Stimulated activated CD4-positive, alpha-beta T cell treated with anti-CD3 and anti-CD28 coated beads, Interleukin-4, amount 100 ng/mL, for 1 hour (primary cell): ENCODE results near the gene ZDHHC3.
"Not testable (repeated sequence)": the region's sequence is repeated elsewhere in the genome, so short reads cannot be mapped to it uniquely, and the experiment has no call there.

Experiments
- DNase-seq: peaks from one replicate; pipeline ENCODE4 v3.0.0-alpha.2; 2020

Gene ZDHHC3

GRCh38 chr3:44993471-44994205 lies 17.7 kb upstream of the ZDHHC3 start:
- no peak for DNase-seq

DNA sequence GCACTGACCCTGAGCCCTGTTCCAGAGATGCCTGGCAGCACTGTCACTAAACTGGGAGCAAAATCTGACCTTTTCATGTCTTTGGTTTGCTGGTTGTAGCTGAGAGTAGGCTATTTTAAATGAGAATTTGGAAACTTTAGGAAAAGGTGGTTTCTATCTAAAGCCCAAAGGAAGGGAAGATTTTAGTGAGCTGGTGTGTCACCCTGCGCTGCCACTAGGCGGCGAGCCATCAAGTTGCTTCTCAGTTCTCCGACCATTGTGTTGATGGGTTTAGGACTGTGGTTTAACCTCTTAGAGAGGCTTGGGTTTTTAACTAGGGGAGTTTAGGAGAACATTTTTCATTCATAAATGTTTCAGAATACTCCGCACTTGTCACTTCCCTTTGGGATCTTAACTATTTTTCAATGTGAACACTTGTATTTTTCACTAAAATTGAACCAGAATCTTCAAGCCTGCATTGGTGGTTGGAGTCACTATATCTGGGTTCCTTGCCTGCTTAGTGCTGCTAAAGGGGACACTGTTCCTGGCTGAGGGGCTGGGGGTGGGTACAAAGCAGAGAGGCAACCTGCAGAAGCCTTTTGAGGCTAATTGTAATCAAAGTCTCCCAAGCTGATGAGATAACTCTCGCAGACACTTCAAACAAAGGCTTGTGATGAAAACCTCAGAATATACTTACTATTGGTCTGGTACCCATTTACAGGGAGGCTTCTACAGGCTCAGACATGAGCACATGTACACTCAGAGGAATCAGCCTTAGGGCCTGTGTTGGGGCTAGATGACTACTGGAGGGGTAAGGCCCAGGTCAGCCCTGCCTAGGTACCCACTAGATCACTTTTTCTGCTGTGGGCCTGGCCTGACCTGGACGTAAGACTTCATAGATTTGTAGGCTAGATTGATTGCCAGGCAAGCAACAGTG lies 16.8 kb upstream of the ZDHHC3 start:
- DNase-seq, result no peak

GRCh38 chr3:44991326-44991725 lies 15.4 kb upstream of the ZDHHC3 start:
- no peak for DNase-seq

- DNase-seq, result no peak
These were observed 13.8 kb upstream of the ZDHHC3 start for GRCh38 chr3:44989636-44990373.

DNA sequence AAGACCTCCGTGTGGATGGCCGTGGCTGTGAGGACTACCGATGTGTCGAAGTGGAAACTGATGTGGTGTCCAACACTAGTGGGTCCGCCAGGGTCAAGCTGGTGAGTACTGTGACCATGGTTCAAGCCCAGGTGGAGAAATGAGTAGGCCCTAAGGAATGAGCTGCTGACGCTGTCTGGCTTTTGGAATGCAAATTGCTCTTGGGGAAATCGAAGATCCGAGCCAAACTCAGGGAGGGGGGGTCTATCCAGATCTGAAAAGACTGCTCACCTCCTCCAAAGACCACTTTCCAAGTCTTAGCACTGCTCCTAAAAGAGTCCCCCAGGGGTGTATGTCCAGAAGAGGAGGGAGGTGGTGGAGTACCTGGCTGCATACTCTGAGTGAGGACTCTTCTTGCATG lies 13.2 kb upstream of the ZDHHC3 start:
- DNase-seq, result no peak

DNA sequence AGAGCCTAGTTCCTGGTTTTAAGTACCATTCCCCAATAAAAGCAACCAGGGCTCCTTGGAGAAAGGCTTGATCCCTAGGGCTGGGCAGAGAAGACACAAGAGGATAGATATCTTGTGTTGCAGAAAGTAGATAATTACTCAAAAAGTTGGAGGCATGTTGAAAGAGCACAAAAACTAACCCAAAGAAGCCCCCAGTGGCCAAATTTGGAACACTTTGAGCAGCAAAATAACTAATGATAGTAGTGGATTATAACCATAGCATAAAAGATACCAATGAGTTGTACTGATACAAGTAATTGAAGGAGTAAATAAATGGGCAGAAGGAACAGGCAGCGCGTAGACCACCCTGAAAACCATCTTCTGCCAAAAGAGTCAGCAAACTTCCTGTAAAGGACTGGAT lies 12.1 kb upstream of the ZDHHC3 start:
- DNase-seq, result no peak

GRCh38 chr3:44987332-44987731 lies 11.4 kb upstream of the ZDHHC3 start:
- DNase-seq, result no peak

DNA sequence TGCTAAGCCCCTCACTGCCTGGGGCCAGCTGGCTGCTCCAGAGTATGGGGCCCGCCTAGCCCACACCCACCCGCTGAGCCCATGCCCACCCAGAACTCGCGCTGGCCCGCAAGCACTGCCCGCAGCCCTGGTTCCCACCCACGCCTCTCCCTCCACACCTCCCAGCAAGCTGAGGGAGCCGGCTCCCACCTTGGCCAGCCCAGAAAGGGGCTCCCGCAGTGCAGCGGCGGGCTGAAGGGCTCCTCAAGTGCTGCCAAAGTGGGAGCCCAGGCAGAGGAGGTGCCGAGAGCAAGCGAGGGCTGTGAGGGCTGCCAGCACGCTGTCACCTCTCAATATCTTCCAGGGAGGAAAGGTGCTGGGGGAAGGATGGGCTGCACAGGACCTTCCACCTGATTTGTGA lies 10.4 kb upstream of the ZDHHC3 start:
- not testable (repeated sequence) for DNase-seq

GRCh38 chr3:44984335-44984734 lies 8.4 kb upstream of the ZDHHC3 start:
- no peak for DNase-seq

DNA sequence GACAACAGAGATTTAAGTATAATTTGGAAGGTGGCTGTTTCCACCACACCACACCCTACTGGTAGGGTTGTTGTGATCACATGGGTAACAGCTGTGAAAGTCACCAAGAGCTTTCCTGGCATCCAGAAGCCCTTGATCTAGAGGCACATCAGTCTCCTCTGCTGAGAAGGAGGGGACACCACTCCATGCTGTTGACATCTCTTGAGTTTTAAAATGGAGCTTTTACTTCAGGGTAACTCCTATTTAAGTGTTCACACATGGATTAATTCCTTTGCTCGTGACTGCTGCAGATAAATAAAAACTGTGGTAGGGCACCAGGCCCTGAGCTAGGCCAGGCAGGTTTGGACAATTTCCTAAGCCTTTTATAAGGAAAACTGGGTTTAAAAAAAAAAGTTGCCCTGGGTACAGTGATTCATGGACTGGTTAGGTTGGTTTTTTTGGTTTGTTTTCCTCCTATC lies 7.5 kb upstream of the ZDHHC3 start:
- DNase-seq, result no peak

DNA sequence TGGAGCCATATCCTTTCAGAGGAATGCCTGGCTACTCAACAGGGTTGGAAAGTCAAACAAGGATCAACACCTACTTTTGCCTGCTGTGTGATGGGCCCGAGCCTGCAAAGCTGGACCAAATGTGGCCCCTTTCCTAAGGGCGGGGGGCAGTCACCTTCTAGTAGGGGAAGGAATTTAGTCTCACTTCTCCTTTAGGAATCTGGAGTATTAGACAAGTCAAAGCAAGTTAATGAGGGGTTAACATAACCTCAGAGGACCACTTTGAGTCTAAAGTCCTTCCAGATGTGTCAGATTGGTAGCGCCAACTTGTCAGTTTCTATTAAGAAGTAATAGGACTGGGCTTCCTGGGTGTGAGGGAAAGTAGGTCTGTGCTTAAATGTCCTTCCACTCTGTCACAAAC lies 6.8 kb upstream of the ZDHHC3 start:
- DNase-seq, result no peak

GRCh38 chr3:44981751-44982150 lies 5.8 kb upstream of the ZDHHC3 start:
- DNase-seq, result no peak

GRCh38 chr3:44981220-44981619 lies 5.2 kb upstream of the ZDHHC3 start:
- no peak for DNase-seq

- DNase-seq, result no peak
These were observed 1.6 kb downstream of the ZDHHC3 start for GRCh38 chr3:44974416-44974815.

DNA sequence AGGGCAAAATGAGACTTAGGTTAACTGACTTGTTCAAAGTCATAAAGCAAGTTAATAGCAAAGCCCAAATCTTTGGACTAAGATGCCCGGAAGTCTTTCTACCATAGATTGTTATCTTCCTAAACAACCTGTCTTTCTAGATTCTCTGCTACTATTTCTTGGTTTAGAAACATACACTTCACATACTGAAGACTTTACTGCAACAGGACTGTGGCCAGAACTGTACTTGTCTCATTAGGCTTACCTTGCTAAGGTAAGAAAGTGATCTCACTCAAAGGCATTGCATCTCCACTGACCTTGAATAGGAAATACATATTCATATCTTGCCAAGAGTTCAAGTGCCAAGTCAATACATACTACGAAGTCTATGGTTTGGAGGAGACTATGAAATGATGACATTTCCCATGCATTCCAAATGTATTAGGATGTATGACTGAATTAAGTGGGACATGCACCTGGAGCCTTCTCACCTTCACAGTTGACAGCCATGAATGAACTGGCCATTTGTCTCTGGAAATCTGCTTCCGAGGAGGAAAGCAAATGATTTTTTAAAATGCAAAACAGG lies 5.0 kb downstream of the ZDHHC3 start:
- DNase-seq, result no peak

GRCh38 chr3:44969828-44970179 lies 6.2 kb downstream of the ZDHHC3 start:
- DNase-seq, result no peak

- DNase-seq, result no peak
These were observed 6.7 kb downstream of the ZDHHC3 start for GRCh38 chr3:44969154-44969827.

DNA sequence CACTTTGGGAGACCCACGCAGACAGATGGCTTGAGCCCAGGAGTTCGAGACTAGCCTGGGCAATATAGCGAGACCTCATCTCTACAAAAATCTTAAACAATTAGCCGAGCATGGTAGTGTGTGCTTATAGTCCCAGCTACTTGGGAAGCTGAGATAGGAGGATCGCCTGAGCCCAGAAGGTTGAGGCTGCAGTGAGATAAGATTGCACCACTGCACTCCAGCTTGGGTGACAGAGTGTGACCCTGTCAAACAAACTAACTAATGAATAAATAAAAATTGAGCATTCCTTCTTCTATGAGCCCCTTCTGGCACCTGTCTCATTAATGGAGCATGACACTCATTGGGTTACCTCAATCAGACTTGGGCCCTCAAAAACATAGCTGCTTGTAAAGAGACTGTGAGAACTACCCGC lies 7.5 kb downstream of the ZDHHC3 start:
- no peak for DNase-seq

- no peak for DNase-seq
These were observed 9.1 kb downstream of the ZDHHC3 start for GRCh38 chr3:44966795-44967278.

- no peak for DNase-seq
These were observed 10.8 kb downstream of the ZDHHC3 start for GRCh38 chr3:44965165-44965564.

DNA sequence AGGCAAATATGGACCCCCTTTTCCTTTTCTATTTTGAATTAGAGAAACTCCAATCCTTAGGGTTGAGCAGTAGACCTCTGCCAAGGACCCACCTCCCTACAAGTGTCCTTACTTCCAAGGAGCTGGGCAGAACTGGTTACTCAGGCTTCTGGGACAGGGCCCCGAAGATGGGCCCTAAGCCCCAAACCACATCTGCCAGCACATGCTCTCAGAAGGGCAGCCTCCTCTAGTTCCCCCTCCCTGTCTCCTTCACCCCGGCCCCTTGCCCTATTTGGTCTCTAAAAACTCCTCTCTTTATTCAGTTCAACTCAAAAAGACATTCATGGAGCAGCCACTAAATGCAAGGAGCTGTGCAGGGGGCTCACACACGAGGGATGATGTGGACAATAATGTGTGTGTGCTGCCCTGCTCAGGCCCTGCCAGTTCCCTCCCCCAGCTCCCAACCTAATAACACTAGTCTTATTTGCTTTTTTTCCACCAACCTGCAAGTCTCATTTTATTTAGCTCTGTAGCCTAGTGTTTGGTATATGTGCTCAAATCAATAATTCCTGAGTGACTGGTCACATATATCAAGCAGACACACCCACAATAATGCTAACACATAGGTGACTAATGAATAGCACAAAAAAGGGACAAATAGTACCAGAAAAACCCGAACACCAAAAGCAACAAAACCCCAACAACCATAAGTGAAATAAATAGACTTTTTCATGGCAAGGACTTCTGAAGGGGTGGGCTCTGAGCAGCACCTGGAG lies 12.2 kb downstream of the ZDHHC3 start:
- DNase-seq, result no peak
